OCI-LY3 (cell line): Measurements from ENCODE around the gene CDAN1.

Experiments
- H2AFZ ChIP-seq: fragments of 200-600, 300-600 bp; shearing (Covaris generic); 2 replicates; pipeline ENCODE4 v1.6.0; 2014; ENCODE audit warnings: antibody characterized with exemption, low read depth, low read length
- H3K27ac ChIP-seq: fragments of 200-600, 300-600 bp; sonication (generic); 2 replicates; pipeline ENCODE4 v1.5.1; 2014; ENCODE audit warnings: mild to moderate bottlenecking, low read length, moderate library complexity, mixed read lengths
- H3K27me3 ChIP-seq: fragments of 200-600, 300-600 bp; sonication (generic); 2 replicates; pipeline ENCODE4 v1.6.1; 2014; ENCODE audit warnings: low read depth, low read length, mixed read lengths
- H3K36me3 ChIP-seq: fragments of 200-600, 300-600 bp; sonication (generic); replicated peaks from 2 replicates; pipeline ENCODE3; 2014; ENCODE audit warnings: low read depth, low read length, mixed read lengths
- H3K4me1 ChIP-seq: fragments of 300-600, 200-600 bp; sonication (generic); 2 replicates; pipeline ENCODE4 v1.6.1; 2014; ENCODE audit warnings: low read length, mixed read lengths
- H3K4me2 ChIP-seq: fragments of 200-600, 300-600 bp; sonication (generic); 2 replicates; pipeline ENCODE4 v1.6.1; 2014; ENCODE audit warnings: low read length, mixed read lengths
- H3K4me3 ChIP-seq: fragments of 300-600, 200-600 bp; sonication (generic); 2 replicates; pipeline ENCODE4 v1.5.1; 2014; ENCODE audit warnings: antibody characterized with exemption, mild to moderate bottlenecking, low read length, moderate library complexity
- H3K79me2 ChIP-seq: fragments of 300-600, 200-600 bp; shearing (Covaris generic); 2 replicates; pipeline ENCODE4 v1.6.1; 2014; ENCODE audit warnings: mild to moderate bottlenecking, low read length, mixed read lengths
- H3K9ac ChIP-seq: fragments of 300-600, 200-600 bp; shearing (Covaris generic); 2 replicates; pipeline ENCODE4 v1.6.0; 2014; ENCODE audit warnings: mild to moderate bottlenecking, low read length, moderate library complexity
- H3K9me3 ChIP-seq: fragments of 200-600, 300-600 bp; shearing (Covaris generic); 2 replicates; pipeline ENCODE4 v1.6.1; 2014; ENCODE audit warnings: low read length, mixed read lengths; ENCODE audit not compliant: insufficient read depth
- H4K20me1 ChIP-seq: fragments of 200-600, 300-600 bp; sonication (generic); 2 replicates; pipeline ENCODE4 v1.6.1; 2016; ENCODE audit warnings: low read length, mixed read lengths; ENCODE audit not compliant: insufficient read depth
- CTCF ChIP-seq: fragments of 200-600, 300-600 bp; sonication (generic); IDR thresholded peaks from 2 replicates; pipeline ENCODE4 v1.5.1; 2014; ENCODE audit warnings: antibody characterized with exemption, low read length, low read depth
- EZH2phosphoT487 ChIP-seq: fragments of 200-600 bp; shearing (Covaris generic); IDR thresholded peaks from 2 replicates; pipeline ENCODE4 v1.6.1; 2018; ENCODE audit warnings: antibody characterized with exemption, mixed run types, low read depth

Gene CDAN1

GRCh38 chr15:42729409-42729808 lies 7.5 kb downstream of the CDAN1 start:
- H3K27ac ChIP-seq: no peak overlapping the region
- TF ChIP-seq CTCF: no peak
- no peak for TF ChIP-seq EZH2phosphoT487
- H3K27me3 ChIP-seq: no peaks in the 10 kb centered on the region
- peaks cover 6% of the 10 kb centered on the region for H3K4me1 ChIP-seq
- no peaks in the 10 kb centered on the region for H3K79me2 ChIP-seq
- 0 out of 2 replicates have a peak, but pooled peaks cover 3% of the 10 kb centered on the region for H4K20me1 ChIP-seq
- peaks cover 52% of the 10 kb centered on the region for H3K36me3 ChIP-seq
- H3K4me3 ChIP-seq: no peak overlapping the region
- H3K4me2 ChIP-seq: no peak overlapping the region
- H3K9me3 ChIP-seq: no peaks in the 10 kb centered on the region
- no peak overlapping the region for H3K9ac ChIP-seq
- no peak overlapping the region for H2AFZ ChIP-seq

GRCh38 chr15:42728972-42729371 lies 8.0 kb downstream of the CDAN1 start:
- H3K27me3 ChIP-seq: no peaks in the 10 kb centered on the region

GRCh38 chr15:42728560-42728959 lies 8.4 kb downstream of the CDAN1 start:
- H3K27me3 ChIP-seq: no peaks in the 10 kb centered on the region
- H4K20me1 ChIP-seq: no peaks in the 10 kb centered on the region
- no peaks in the 10 kb centered on the region for H3K79me2 ChIP-seq
- no peak overlapping the region for H3K4me3 ChIP-seq
- H3K4me2 ChIP-seq: no peak overlapping the region
- no peaks in the 10 kb centered on the region for H3K4me1 ChIP-seq
- H3K9ac ChIP-seq: no peak overlapping the region
- no peak overlapping the region for H2AFZ ChIP-seq
- no peak for TF ChIP-seq EZH2phosphoT487
- TF ChIP-seq CTCF: no peak
- H3K9me3 ChIP-seq: no peaks in the 10 kb centered on the region
- H3K27ac ChIP-seq: no peak overlapping the region
- peaks cover 50% of the 10 kb centered on the region for H3K36me3 ChIP-seq

More at GRCh38 chr15:42728972-42729371, 8.0 kb downstream of the CDAN1 start:
- Histone ChIP-seq H4K20me1 (no peaks in the 10 kb centered on the region), H2AFZ (no peak overlapping the region), H3K4me3 (no peak overlapping the region), H3K9me3 (no peaks in the 10 kb centered on the region), H3K9ac (no peak overlapping the region), H3K79me2 (no peaks in the 10 kb centered on the region), H3K36me3 (peaks cover 53% of the 10 kb centered on the region), H3K4me2 (no peak overlapping the region), H3K4me1 (peaks cover 2% of the 10 kb centered on the region; the same call in 1 of the 2 replicates), H3K27ac (no peak overlapping the region)
- TF ChIP-seq CTCF: no peak
- TF ChIP-seq EZH2phosphoT487: no peak

GRCh38 chr15:42727750-42728381 lies 9.1 kb downstream of the CDAN1 start:
- Histone ChIP-seq H3K27me3 (no peaks in the 10 kb centered on the region), H4K20me1 (no peaks in the 10 kb centered on the region), H3K4me2 (no peak overlapping the region), H3K4me1 (no peaks in the 10 kb centered on the region), H3K4me3 (no peak overlapping the region), H3K79me2 (no peaks in the 10 kb centered on the region), H3K9me3 (no peaks in the 10 kb centered on the region), H2AFZ (no peak overlapping the region), H3K36me3 (peaks cover 49% of the 10 kb centered on the region), H3K9ac (no peak overlapping the region), H3K27ac (no peak overlapping the region)
- no peak for TF ChIP-seq CTCF
- TF ChIP-seq EZH2phosphoT487: no peak
